ENCODE measurements around the gene PSMD10.

PSMD10 gene

GRCh38 chrX:108036298-108036973 lies 54.9 kb downstream of the PSMD10 start:
- no peaks in the 10 kb centered on the region for H3K36me3 ChIP-seq (ENCODE audit: control insufficient read depth, insufficient read depth, low read length)
- H3K4me1 ChIP-seq (ENCODE audit: control insufficient read depth, insufficient read depth, low read length) = 0 out of 2 replicates have a peak, but pooled peaks cover 5% of the 10 kb centered on the region
- H3K27me3 ChIP-seq (ENCODE audit: control insufficient read depth, insufficient read depth, low read length) = peaks cover 7% of the 10 kb centered on the region; the same call in 1 of the 2 replicates
- H3K4me3 ChIP-seq (ENCODE audit: low read depth, low read length) = no peak overlapping the region
- no peak overlapping the region for H3K9ac ChIP-seq (ENCODE audit: low read length)
- no peak overlapping the region for H3K27ac ChIP-seq (ENCODE audit: low read depth, low read length)
- no peaks in the 10 kb centered on the region for H3K9me3 ChIP-seq (ENCODE audit: control insufficient read depth, insufficient read depth, low read depth, low read length)

GRCh38 chrX:108034725-108035124 lies 56.6 kb downstream of the PSMD10 start:
- H3K9me3 ChIP-seq (ENCODE audit: control insufficient read depth, insufficient read depth, low read depth, low read length) = no peaks in the 10 kb centered on the region
- H3K4me1 ChIP-seq (ENCODE audit: control insufficient read depth, insufficient read depth, low read length) = 0 out of 2 replicates have a peak, but pooled peaks cover 5% of the 10 kb centered on the region
- H3K9ac ChIP-seq (ENCODE audit: low read length) = no peak overlapping the region
- no peak overlapping the region for H3K27ac ChIP-seq (ENCODE audit: low read depth, low read length)
- H3K36me3 ChIP-seq (ENCODE audit: control insufficient read depth, insufficient read depth, low read length) = no peaks in the 10 kb centered on the region
- no peak overlapping the region for H3K4me3 ChIP-seq (ENCODE audit: low read depth, low read length)
- peaks cover 11% of the 10 kb centered on the region; the same call in 1 of the 2 replicates for H3K27me3 ChIP-seq (ENCODE audit: control insufficient read depth, insufficient read depth, low read length)
